HG03175 (cell line): Measurements from ENCODE around the gene DUSP9.
"Not testable (repeated sequence)": the region's sequence is repeated elsewhere in the genome, so short reads cannot be mapped to it uniquely, and the experiment has no call there.

Experiments
- ATAC-seq: cut with Tn5 transposase; IDR thresholded peaks from one replicate; pipeline ENCODE4 v1.9.1; 2021; ENCODE audit warnings: mild to moderate bottlenecking, moderate library complexity; ENCODE audit not compliant: unreplicated experiment

Gene DUSP9, protein sequence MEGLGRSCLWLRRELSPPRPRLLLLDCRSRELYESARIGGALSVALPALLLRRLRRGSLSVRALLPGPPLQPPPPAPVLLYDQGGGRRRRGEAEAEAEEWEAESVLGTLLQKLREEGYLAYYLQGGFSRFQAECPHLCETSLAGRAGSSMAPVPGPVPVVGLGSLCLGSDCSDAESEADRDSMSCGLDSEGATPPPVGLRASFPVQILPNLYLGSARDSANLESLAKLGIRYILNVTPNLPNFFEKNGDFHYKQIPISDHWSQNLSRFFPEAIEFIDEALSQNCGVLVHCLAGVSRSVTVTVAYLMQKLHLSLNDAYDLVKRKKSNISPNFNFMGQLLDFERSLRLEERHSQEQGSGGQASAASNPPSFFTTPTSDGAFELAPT

DNA sequence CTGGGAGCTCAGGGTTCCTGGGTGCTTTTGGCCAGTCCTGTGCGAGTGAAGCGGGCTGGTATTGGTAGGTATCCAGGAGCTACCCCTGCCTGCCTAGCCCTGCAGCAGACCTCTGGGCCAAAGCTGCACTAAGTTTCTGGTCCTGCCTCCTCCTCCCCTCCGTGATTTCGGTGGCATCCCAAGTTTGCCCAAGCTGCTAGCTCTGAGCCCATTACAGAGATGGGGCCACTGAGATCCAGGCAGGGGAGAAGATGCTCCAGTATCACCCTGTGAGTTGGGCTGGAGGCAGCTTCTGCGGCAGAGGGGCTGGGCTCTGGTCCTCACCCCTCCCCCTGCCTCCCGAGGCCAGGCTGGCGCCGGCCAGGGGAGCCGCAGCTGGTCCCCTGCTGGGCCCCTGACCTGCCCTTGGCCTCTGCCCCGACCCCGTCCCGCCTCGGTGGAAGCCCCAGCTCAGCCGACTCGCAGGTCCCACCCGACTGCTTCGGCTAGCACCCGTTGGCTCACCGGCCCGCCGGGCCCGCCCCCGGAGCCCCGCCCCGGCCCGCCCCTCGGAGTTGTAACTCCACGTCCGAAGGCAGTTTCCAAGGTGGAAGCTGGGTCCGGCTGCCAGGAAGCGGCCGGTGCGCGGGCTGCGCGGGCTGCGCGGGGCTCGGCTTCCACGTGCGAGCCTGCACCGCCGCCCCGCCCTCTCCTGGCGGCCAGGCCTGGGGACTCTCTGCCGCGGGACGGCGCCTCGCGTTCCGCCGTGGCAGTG is at the start of gene DUSP9:
DUSP9 (plus strand) TSS at position 584 of the 754 bp plus-strand sequence. CDS start 751 bp downstream, outside the sequence.
- no peak for ATAC-seq

DNA sequence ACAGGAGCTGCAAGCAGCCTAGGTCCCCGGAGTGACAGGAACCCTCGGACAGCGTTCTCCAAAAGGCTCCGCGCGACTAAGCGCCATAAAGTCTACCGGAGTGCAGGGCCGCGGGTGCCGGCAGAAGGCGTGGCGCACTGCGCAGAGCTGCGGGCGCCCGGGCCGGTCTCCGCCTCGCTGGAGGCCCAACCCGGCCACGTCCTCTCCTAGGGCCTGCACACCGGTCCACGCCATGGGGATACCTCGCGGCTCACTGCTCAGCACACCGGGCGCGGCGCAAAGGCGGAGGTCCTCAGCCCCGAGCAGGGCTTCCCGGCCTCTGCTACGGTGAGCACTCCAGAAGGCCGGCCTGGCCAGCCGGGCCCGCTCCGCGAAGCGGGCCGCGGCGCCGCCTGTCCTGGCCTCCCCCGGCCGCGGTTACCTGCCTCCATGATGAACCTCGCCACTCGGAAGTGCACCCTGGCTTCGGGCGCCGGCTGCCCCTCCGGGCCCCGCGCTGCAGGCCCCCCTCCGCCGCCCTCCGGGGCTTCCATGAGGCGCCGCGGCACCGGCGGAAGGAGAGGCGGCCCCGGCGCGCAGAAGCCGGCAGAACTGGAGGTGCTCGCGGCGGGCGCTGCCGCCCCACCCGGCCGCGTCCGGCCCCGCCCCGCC is 48.3 kb upstream of the DUSP9 start, which contains the start of gene CCNQ:
CCNQ (minus strand) TSS at position 599 of the 651 bp plus-strand sequence; CDS start at position 533, 66 bp downstream.
- ATAC-seq: peak; percentile 58

DNA sequence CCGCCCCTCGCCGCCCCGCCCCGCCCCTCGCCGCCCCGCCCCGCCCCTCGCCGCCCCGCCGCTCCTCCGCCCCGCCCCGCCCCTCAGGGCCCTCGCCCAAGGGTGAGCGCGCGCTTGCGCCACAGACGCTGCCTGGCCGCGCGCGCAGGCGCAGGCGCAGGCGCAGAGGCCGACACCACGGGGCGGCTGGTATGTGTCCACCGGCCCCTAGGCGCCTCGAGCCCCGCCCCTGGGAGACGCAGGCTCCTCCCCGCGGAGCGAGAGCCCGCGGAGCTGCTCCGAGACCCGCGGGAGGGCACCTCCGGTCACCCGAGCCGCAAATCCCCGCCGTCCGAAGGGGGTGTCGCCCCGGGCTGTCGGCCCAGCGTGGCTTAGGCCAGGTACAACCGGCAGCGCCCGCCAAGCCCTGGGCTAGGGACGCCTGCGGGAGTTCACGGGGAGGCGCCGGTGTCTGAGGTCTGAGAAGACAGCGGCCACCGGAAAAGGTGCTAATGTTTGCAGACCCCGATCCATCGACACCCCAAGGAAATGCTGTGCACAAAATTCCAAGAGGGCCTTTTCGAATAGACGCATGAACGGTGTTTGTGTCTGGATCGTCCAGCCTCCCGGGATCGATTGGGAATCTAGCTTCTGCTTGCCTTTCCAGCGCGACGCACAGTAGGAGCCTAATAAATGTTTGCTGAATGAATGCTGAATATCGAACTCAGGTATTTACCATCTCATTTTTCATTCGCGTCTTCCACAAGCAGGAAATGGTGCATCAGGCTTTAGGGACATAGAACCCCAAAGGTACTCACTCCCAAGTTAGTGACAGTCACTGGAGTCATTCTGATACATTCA is 47.6 kb upstream of the DUSP9 start:
- peak; percentile 89 for ATAC-seq

DNA sequence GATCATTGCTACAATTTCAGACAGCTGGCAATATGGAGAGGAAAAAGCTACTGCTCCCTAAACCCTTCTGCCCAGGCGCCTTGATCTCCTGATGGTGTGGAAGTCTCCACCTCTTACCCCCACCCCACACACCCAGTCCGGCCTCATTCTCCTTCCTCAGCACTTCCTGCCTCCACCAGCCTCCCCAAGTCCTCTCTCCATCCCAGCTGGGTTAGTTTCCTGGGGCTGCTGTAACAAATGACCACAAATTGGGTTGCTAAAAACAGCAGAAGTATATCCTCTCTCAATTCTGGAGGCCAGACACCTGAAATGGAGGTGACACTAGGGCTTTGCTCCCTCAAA is 47.0 kb upstream of the DUSP9 start:
- ATAC-seq: no peak

DNA sequence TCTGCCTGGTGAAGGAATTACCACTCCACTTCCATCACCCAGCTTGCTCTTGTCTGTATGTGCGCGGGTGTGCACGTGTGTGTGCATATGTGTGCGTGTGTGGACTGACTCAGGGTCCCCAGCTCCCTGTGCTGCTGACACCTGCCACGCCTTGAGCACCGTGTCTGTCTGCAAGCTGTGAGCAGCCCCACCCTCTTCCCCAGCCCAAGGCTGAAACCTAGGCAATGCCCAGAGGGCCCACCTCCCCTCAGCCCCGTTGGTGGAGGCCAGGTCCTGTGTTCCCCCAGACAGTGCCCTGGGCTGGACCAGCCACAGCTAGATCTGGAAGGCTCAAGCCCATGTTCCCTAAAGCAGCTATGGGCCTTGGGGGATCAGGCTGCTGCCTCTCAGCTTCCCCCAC is 46.1 kb upstream of the DUSP9 start:
- no peak for ATAC-seq

DNA sequence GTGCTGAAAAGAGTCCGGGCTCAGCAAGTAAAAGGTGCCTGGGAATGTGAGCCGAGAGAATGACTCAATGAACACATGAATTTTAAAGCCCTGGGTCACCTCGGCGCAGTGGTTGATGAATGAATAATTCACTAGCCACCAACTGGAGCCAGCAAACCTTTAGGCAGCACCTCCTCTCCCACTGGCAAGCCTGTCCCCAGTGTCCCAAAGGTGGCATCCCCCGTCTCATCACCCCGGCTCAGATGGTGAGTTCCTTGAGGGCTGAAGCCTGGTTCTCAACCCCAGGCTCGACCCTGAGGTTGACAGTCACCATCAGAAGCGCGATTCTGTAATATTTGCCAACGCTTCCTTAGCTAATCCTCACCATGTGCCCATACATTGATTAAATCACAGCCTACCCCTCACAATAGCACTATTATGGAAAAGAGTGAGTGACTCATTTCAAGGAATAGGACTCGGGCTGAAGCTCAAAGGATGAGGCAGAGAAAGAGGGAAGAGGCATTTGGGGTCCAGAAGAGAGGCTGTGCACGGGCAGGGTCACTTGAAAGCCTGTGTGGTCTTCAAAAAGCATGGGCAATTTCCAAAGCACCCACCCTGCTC is 45.4 kb upstream of the DUSP9 start:
- no peak for ATAC-seq

DNA sequence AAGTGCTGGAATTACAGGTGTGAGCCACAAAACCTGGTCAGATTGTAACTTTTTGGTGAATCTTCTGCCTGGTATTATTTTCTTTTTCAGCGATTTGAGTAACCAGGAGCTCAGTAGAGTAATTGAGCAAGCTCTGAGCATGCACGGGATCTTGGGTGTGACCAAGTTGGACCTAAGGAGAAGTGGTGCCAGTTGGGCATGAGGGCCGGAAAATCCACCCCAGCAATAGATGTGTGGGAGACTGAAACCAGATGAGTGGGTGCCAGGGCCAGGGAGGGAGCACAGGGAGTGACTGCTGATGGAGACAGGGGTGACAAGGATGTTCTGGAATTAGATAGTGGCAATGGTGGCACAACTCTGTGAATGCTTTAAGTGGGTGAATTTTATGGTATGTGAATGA is 44.4 kb upstream of the DUSP9 start:
- ATAC-seq: no peak

DNA sequence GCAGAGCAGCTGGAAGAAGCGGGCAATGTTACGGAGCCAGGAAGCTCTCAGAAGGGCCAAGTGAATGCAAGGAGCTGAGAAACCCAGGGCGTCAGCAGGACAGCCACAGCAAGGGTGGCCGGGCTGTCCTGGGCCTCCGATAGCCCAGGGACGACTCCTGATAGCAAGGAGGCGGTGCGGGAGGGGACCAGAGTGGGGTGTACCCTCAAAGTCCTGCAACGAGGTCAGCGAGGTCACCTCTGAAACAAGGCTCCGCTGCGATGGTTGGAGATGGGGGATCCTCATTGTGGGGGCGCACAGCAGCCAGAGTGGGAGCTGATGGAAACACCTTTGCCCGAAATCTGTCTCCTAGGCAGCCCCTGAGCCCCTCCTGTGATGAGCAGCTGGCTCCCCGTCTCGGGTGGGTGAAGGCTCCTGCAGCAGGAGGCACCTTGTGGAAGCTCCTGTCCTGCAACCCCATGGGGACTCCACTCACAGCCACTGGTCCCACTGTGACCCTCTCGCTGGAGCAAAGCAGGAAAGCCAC is 43.8 kb upstream of the DUSP9 start:
- no peak for ATAC-seq

DNA sequence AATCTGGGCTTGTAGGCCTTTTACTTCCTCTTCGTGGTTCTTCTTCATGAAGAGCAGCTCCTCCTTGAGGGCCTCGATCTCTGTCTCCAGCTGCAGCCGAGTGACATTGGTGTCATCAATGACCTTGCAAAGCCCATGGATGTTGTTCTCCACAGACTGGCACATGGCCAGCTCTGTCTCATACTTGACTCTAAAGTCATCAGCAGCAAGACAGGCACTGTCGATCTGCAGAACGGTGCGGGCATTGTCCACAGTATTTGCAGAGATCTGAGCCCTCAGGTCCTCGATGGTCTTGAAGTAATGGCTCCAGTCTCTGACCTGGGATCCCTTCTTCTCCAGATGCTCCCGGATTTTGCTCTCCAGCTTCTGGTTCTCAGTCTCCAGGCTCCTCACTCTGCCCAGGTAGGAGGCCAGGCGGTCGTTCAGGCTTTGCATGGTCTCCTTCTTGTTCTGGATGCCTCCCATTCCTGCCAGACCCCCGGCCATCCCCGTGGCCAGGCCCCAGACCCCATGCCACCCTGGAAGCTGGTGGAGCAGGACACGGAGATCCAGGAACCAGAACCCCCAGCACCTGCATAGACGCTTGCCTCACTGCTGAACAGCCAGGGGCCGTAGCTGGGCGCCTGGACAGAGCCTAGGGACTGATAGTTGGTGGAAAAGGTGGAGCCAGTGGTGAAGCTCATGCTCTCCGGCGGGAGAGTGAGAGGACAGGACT is 42.2 kb upstream of the DUSP9 start:
- not testable (repeated sequence) for ATAC-seq

DNA sequence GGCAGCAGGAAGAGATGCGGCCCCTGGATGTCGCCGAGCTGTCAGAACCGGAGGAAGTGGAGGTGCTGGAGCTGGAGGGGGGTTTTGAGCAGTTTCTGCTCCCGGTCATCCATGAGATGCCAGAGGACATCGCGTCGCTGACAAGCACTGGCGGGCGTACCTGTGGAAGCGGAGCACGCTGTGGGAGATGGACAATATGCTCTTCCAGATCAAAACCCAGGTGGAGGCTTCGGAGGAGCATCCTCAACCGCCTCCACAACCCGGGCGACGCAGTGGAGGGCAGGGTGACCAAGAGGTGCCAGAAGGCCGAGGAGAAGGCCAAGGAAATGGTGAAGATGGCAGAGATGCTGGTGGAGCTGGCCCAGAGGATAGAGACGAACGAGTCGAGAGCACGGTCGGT is 40.5 kb upstream of the DUSP9 start:
- no peak for ATAC-seq

DNA sequence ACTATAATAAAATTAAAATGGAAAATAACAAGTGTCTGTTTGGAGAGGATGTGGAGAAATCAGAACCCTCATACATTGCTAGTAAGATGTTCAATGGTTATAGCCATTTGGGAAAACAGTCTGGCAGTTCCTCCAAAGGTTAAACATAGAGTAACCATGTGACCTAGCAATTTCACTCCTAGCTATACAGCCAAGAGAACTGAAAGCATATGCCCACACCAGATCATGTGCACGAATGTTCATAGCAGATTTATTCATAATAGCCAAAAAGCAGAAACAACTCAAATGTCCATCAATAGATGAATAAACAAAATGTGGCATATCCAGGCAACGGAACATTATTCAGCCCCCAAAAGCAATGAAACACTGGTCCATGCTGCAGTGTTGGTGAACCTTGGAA is 38.6 kb upstream of the DUSP9 start:
- ATAC-seq: no peak

DNA sequence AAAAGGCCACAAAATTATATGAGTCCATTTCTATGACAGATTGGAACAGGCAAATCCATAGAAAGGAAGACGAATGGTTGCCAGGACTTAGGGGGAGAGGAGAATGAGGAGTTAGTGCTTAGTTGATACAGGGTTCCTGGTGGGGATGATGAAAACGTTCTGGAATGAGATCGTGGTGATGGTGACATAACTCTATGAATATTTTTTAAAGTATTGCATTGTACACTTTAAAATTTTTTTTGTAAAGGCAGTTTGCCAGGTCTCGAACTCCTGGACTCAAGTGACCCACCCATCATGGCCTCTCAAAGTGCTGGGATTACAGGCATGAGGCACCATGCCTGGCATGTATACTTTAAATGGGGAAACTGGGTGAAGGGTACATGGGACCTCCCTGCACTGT is 38.2 kb upstream of the DUSP9 start:
- ATAC-seq: no peak

DNA sequence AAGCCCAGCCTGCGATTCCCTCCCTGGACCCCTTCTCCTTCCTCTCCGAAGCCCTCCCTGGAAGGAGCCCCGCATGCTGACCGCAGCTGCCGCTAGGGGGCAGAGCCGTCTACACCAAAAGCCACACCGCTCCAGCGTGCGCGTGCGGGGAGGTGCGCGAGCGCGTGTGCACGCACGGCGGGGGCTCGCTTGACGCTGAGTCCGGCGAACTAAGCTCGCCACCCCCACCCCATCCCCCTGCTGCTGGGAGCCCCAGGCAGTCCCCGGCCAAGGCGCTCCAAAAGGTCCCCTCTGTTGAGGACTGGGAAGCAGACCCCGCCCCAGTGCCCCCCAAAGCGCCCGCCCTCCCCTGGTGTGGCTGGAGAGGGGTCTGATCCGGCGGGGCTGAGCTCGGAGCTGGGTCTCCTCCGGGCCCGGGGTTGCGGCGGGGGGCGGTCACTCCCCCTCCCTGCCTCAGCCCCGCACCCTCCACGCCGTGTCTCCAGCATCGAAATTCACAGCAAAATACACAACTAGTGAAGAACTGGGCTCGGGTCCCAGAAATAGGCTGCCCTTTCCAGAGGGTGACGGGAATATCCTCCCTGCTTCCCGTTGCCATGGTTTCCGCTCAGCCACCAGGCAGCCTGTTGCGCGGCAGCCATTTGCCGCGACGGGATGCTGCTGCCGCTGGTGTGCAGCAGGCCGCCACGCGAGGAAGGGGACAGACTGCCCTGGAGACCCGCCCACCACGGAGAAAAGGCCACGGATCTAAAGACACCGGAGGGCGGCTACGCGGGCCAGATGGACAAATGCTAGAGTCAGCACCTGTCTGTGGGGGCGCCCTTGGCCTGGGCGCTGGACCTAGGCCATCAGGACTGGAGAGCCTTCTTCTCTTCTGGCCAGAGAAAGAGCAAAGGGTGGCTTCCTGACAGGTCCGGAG is 36.8 kb upstream of the DUSP9 start:
- ATAC-seq: peak; percentile 67

DNA sequence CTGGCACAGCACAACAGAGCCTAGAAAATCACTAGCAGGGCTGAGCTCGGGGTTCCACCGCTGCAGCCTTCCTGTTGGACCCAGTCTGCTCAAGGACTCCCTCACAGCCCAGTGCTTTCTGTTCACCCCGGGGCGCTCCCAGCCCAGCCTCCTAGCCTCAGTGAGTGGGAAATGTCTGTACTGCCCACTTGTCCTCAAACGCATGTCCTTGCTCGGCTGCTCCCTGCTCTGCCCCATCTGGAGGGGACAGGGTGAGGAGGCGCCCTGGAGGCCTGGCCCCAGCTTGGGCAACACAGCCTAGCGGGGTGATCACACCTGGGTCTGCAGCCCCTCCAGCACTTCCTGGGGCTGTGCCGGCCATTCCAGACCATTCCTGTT is 36.2 kb upstream of the DUSP9 start:
- ATAC-seq: no peak

DNA sequence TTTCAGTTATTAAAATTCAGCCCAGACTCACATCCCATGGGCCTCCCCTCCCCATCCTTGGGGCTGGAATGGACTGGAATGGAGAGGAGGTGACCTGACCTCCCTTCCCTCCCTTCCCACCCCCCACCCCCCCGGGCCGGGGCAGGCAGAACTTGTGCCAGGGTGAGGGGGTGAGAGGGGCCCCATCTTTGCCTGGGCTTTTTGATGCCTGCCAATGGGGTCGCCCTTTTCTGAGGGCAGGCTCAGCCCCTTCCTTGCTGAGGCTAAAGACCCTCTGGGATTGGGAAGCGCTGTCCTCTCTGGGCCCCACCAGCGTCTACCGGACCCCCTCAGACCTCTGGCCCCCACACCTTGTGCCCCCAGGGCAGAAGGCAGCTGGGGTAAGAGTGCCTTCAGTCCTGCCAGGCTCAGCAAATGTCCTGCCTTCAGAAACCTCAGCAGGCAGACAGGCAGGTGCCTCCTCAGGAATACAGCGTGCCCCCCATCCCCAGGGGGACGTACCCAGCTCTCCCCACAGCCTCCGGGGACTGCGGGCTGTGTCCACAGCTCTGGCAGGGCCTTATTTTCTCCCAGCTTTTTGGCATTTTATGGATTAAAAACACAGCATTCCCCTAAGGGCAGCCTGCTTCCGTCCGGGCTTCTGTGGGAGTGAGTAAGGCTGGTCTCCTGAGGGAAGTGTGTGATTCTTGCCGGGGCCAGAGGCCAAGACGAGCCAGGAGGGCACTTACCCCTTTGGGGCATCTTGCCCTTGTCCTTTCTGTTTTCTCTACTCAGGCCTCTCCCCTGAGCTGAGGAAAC is 35.5 kb upstream of the DUSP9 start:
- no peak for ATAC-seq

DNA sequence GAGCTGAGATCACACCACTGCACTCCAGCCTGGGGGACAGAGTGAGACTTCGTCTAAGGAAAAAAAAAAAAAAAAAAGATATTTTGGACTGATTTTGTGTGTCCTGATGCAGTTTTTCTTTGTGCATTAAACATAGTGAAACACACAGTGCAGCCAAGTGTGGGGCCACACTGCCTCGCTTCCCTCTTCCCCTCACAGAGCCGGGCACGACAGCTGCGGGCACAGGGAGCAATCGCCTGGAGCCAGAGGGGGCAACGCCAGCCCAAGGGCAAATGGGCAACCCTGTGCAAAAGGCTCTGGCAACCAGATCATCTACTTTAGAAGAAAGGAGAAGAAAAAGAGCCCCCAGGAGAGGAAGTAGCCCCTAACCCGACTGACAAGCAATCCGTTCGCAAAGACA is 34.6 kb upstream of the DUSP9 start:
- ATAC-seq: no peak

DNA sequence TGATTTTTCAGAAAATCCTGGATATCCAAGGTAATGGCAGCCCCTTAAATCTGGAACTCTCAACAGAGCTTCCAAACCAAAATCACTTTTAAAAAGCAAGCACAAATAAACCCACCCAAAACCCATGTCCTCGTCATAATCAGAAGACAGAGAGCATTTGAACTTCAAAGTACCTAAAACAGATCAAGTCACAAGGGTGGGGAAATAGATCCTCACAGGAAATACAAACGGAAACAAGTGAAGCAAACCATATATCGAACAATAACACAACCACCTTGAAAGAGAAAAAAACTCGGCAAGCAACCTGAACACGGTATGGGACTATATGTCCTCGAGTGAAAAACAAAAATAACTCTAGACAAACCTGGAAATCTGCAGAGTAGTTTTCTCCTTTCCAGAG is 32.2 kb upstream of the DUSP9 start:
- ATAC-seq: no peak

DNA sequence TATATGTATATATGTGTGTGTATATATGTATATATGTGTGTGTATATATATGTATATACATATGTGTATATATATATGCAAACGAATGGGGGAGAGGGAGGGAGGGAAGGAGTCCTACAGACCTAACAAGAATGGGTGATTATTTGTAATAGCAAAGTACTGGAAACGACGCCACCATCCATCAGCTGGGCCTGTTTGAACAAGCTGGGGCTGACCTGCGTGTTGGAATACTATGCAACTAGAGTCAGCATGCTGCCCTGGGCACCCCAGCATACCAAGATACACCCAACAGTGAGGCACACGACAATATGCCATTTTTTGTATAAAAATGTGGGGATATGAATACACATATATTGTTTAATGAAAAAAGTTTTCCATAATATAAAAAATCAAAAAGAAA is 26.4 kb upstream of the DUSP9 start:
- ATAC-seq: no peak
